Measurements from ENCODE around the gene CNGA3.

GRCh38 chr2:98441706-98442450, 95.6 kb downstream of the CNGA3 start:
- TF ChIP-seq CTCF (IDR thresholded peaks at IDR 0.05) (no peak), POLR2A (IDR thresholded peaks at IDR 0.05) (no peak)
